ENCODE data around the gene PPP6R1. TPM values are rescaled to one million over a fixed set of nuclear protein-coding genes. Genes with fewer than 3 reads are reported as not detected.
A peak's percentile ranks its signal among the peaks of the same experiment; 100 is the strongest.

The PPP6R1 gene
- total and polyA plus RNA-seq, 7 experiments from 2014 or later: 39.3 to 223 (median 156) TPM

DNA sequence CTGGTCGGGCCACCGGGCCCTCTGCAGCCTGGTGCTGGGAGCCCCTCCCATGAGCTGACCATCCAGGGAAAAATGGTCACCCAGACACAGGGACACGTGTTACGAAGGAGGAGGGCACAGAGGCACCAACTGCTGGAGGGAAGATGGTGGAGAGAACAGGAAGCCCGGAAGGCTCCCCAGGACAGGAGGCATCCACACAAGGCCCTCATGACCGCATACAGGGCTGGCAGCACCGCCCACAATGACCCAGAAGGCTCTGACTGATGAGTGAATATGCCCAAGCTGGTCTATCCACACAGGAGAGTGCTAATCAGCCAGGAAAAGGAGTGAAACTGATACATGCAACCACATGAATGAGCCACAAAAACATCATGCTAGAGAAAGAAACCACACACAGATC lies 16.3 kb downstream of the PPP6R1 start:
- no peak for DNase-seq
- Mint-ChIP-seq H3K4me1 (peaks cover 0 to 8% (median 3%) of the 10 kb centered on the region in 7 donors), H3K9me3 (peaks cover 0 to 1% (median 0%) of the 10 kb centered on the region in 11 donors), H3K4me3 (no peak overlapping the region), H3K27ac (peak overlapping the region in 2 of 9 donors; percentile 21 to 80), H3K27me3 (no peaks in the 10 kb centered on the region), H3K36me3 (peaks cover 4 to 34% (median 9%) of the 10 kb centered on the region in 5 donors)
- Histone ChIP-seq H3K4me1 (ENCODE audit: control insufficient read depth in 2 of 2, insufficient read depth in 2 of 2, low read length in 2 of 2) (peaks cover 0 to 3% of the 10 kb centered on the region in 2 donors), H3K4me3 (ENCODE audit: low read length) (no peak overlapping the region), H3K9me3 (ENCODE audit: control insufficient read depth in 2 of 3, low read length in 3 of 3) (no peaks in the 10 kb centered on the region), H3K27me3 (ENCODE audit: control insufficient read depth in 2 of 2, insufficient read depth in 2 of 2, low read length in 2 of 2) (no peaks in the 10 kb centered on the region), H3K27ac (ENCODE audit: low read depth, low read length) (no peak overlapping the region), H3K36me3 (ENCODE audit: control insufficient read depth in 2 of 3, insufficient read depth in 3 of 3, low read length in 3 of 3) (peaks cover 27 to 98% (median 61%) of the 10 kb centered on the region in 3 experiments)
- intact Hi-C loops (cut with micrococcal nuclease): no loop called here
- POLR2A ChIA-PET: interaction anchor here (0.7 to 1.8 kb wide), 2 partner anchors 11 to 17 kb away, joined by 3 to 5 read pairs; no protein-coding TSS in a partner anchor
- CTCF ChIA-PET: no interaction called here
- no peak for ATAC-seq

DNA sequence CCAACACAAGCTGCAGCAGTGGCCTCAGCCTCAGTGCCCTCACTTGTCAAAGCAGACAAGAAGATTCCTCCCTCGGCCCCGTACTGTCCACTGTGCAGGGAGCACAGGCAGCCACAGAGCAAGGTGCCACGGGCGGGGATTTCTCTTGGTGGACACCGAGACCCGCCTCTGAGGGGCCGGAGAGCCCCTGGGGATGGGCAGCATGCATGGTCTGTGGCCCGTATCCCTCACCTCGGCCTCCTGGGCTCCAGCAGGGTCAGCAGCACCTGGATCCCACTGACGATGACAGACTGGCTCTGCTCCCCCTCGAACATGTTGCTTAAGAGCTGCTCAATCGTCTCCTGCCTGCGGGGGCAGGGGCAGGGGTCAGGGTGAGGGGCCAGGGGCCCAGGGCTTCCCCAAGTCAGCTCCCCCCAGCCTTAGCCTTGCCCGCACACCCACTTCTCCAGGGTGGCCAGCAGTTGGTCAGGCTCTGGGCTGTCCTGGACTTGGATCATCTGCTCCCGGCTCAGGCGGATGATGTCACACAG lies 16.8 kb downstream of the PPP6R1 start:
- Mint-ChIP-seq H3K4me3 (no peak overlapping the region), H3K4me1 (peaks cover 0 to 8% (median 3%) of the 10 kb centered on the region in 7 donors), H3K9me3 (peaks cover 0 to 1% (median 0%) of the 10 kb centered on the region in 11 donors), H3K36me3 (peaks cover 4 to 39% (median 14%) of the 10 kb centered on the region in 5 donors), H3K27ac (no peak overlapping the region), H3K27me3 (no peaks in the 10 kb centered on the region)
- CTCF ChIA-PET: no interaction called here
- intact Hi-C loops (cut with micrococcal nuclease): no loop called here
- no peaks in the 10 kb centered on the region for H3K27me3 ChIP-seq (ENCODE audit: control insufficient read depth in 2 of 2, insufficient read depth in 2 of 2, low read length in 2 of 2)
- no peak for DNase-seq
- H3K4me1 ChIP-seq (ENCODE audit: control insufficient read depth in 2 of 2, insufficient read depth in 2 of 2, low read length in 2 of 2): no peaks in the 10 kb centered on the region
- ATAC-seq: no peak
- H3K9me3 ChIP-seq (ENCODE audit: control insufficient read depth in 2 of 3, low read length in 3 of 3): no peaks in the 10 kb centered on the region
- H3K4me3 ChIP-seq (ENCODE audit: low read length): no peak overlapping the region
- no peak overlapping the region for H3K27ac ChIP-seq (ENCODE audit: low read depth, low read length)
- POLR2A ChIA-PET: interaction anchor here (1.8 kb wide), 1 partner anchor 18 kb away, joined by 5 read pairs; no protein-coding TSS in a partner anchor
- H3K36me3 ChIP-seq (ENCODE audit: control insufficient read depth in 2 of 3, insufficient read depth in 3 of 3, low read length in 3 of 3): peaks cover 32 to 99% (median 65%) of the 10 kb centered on the region in 3 experiments

DNA sequence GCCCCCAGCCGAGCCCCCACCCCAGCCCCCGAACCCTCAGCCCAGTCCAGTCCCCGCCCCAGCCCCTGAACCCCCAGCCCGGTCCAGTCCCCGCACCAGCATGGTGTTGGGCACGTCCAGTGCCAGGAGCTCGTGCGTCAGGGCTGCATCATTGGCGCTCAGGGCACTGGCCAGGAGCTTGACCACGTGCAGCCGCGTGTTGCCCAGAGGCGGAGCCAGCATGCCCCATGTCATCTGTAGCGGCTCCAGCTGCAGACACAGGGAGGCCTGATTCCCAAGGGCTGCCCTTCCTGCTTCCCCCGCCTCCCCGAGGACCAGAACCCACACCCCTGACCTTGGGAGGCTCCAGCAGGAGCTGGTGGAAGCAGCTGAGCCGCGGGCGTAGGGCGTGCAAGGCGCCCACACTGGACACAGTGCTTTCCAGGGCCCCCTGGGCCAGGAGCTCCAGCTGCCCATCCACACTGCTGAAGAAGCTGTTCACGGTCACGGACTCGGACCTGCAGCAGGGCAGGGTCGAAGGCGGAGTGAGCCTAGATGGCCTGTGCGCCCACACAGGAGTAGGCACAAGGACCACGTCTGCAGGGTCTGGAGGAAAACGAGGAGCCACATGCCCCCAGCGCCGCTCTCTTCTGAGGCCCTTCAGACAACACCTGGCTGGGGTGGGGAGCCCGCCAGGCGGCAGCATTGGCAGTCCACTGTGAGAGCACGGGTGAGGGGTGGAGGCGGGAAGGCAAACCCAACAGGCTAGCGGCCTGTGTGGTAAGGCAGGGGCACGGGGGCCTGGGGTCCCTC lies 17.5 kb downstream of the PPP6R1 start:
- Histone ChIP-seq H3K4me1 (ENCODE audit: control insufficient read depth in 2 of 2, insufficient read depth in 2 of 2, low read length in 2 of 2) (no peaks in the 10 kb centered on the region), H3K27me3 (ENCODE audit: control insufficient read depth in 2 of 2, insufficient read depth in 2 of 2, low read length in 2 of 2) (no peaks in the 10 kb centered on the region), H3K9me3 (ENCODE audit: control insufficient read depth in 2 of 3, low read length in 3 of 3) (no peaks in the 10 kb centered on the region), H3K36me3 (ENCODE audit: control insufficient read depth in 2 of 3, insufficient read depth in 3 of 3, low read length in 3 of 3) (peaks cover 36 to 99% (median 66%) of the 10 kb centered on the region in 3 experiments), H3K27ac (ENCODE audit: low read depth, low read length) (no peak overlapping the region), H3K4me3 (ENCODE audit: low read length) (no peak overlapping the region)
- POLR2A ChIA-PET: interaction anchor here (1.0 to 1.8 kb wide), 3 partner anchors 13 to 18 kb away, joined by 4 to 5 read pairs (median 4); no protein-coding TSS in a partner anchor
- CTCF ChIA-PET: no interaction called here
- intact Hi-C loops (cut with micrococcal nuclease): no loop called here
- H3K36me3 Mint-ChIP-seq: peaks cover 4 to 45% (median 16%) of the 10 kb centered on the region in 5 donors
- H3K4me1 Mint-ChIP-seq: peaks cover 0 to 8% (median 3%) of the 10 kb centered on the region in 7 donors
- ATAC-seq (no peak), DNase-seq (no peak)
- peaks cover 0 to 1% (median 0%) of the 10 kb centered on the region in 11 donors for H3K9me3 Mint-ChIP-seq
- no peaks in the 10 kb centered on the region for H3K27me3 Mint-ChIP-seq
- no peak overlapping the region for H3K4me3 Mint-ChIP-seq
- no peak overlapping the region for H3K27ac Mint-ChIP-seq

DNA sequence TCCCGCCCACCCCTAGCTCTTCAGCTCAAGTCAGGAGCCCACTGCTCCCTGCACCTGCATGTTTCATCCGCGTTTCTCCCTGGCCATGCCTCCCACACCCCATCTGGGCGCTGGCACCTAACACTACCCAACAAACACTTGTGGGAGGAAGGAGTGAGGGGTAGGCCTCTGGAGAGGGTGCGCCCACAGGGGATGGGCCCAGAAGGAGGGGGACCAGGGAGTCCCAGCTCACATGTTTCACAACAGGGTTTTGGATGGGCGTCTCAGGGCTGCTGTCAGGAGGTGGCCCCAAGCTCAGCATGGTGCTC lies 18.1 kb downstream of the PPP6R1 start:
- Mint-ChIP-seq H3K27me3 (no peaks in the 10 kb centered on the region), H3K9me3 (no peaks in the 10 kb centered on the region), H3K4me3 (no peak overlapping the region), H3K4me1 (peaks cover 0 to 8% (median 3%) of the 10 kb centered on the region in 7 donors), H3K27ac (no peak overlapping the region), H3K36me3 (peaks cover 4 to 51% (median 16%) of the 10 kb centered on the region in 5 donors)
- Histone ChIP-seq H3K9me3 (ENCODE audit: control insufficient read depth in 2 of 3, low read length in 3 of 3) (no peaks in the 10 kb centered on the region), H3K4me3 (ENCODE audit: low read length) (no peak overlapping the region), H3K27me3 (ENCODE audit: control insufficient read depth in 2 of 2, insufficient read depth in 2 of 2, low read length in 2 of 2) (no peaks in the 10 kb centered on the region), H3K27ac (ENCODE audit: low read depth, low read length) (no peak overlapping the region), H3K36me3 (ENCODE audit: control insufficient read depth in 2 of 3, insufficient read depth in 3 of 3, low read length in 3 of 3) (peaks cover 33 to 99% (median 67%) of the 10 kb centered on the region in 3 experiments), H3K4me1 (ENCODE audit: control insufficient read depth in 2 of 2, insufficient read depth in 2 of 2, low read length in 2 of 2) (no peaks in the 10 kb centered on the region)
- intact Hi-C loops (cut with micrococcal nuclease): no loop called here
- ChIA-PET POLR2A (interaction anchor here (1.0 to 1.8 kb wide), 3 partner anchors 14 to 19 kb away, joined by 4 to 5 read pairs (median 4); no protein-coding TSS in a partner anchor), CTCF (no interaction called here)
- no peak for DNase-seq
- no peak for ATAC-seq

DNA sequence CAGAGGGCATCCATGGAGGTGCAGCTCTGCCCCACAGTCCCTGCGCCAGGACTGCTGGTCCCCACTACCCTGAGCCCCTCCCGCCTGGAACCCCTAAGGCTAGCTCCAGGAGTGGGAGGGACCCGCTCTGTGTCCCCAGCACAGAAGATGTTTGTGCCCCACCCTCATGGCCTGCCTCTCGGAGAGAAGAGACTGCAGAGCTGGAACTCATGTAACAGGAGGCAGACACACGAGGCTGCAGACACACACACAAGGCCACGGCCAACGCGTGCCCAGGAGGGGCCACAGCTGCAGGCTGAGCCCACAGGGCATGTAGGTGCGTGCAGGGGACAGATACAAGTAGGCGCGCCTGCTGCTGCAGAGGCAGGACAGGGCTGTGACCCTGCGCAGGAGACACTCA lies 19.8 kb downstream of the PPP6R1 start:
- Mint-ChIP-seq H3K27ac (no peak overlapping the region), H3K9me3 (no peaks in the 10 kb centered on the region), H3K4me3 (no peak overlapping the region), H3K4me1 (peaks cover 0 to 10% (median 4%) of the 10 kb centered on the region in 7 donors), H3K36me3 (peaks cover 4 to 56% (median 28%) of the 10 kb centered on the region in 5 donors), H3K27me3 (no peaks in the 10 kb centered on the region)
- H3K27me3 ChIP-seq (ENCODE audit: control insufficient read depth in 2 of 2, insufficient read depth in 2 of 2, low read length in 2 of 2): no peaks in the 10 kb centered on the region
- H3K36me3 ChIP-seq (ENCODE audit: control insufficient read depth in 2 of 3, insufficient read depth in 3 of 3, low read length in 3 of 3): peaks cover 33 to 97% (median 60%) of the 10 kb centered on the region in 3 experiments
- CTCF ChIA-PET: no interaction called here
- POLR2A ChIA-PET: no interaction called here
- H3K9me3 ChIP-seq (ENCODE audit: control insufficient read depth in 2 of 3, low read length in 3 of 3): no peaks in the 10 kb centered on the region
- no peak for DNase-seq
- ATAC-seq: no peak
- H3K4me3 ChIP-seq (ENCODE audit: low read length): no peak overlapping the region
- intact Hi-C loops (cut with micrococcal nuclease): no loop called here
- H3K27ac ChIP-seq (ENCODE audit: low read depth, low read length): no peak overlapping the region
- no peaks in the 10 kb centered on the region for H3K4me1 ChIP-seq (ENCODE audit: control insufficient read depth in 2 of 2, insufficient read depth in 2 of 2, low read length in 2 of 2)

DNA sequence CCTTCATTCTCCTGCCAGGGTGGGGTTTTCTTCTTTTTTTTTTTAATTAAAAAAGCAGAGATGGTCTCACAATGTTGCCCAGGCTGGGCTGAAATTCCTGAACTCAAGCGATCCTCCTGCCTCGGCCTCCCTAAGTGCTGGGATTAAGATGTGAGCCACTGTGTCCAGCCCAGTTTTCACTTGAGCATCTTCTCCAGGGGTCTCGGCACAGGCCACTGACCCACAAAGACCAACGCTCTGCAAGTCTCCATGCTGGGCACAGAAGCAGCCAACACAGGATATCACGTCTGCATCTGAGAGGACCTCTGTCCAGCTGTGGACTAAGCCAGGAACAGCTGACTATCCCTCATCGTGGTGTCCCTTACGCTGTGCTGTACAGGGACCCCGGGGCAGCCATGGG lies 20.8 kb downstream of the PPP6R1 start:
- Histone ChIP-seq H3K4me1 (ENCODE audit: control insufficient read depth in 2 of 2, insufficient read depth in 2 of 2, low read length in 2 of 2) (no peaks in the 10 kb centered on the region), H3K27me3 (ENCODE audit: control insufficient read depth in 2 of 2, insufficient read depth in 2 of 2, low read length in 2 of 2) (no peaks in the 10 kb centered on the region), H3K9me3 (ENCODE audit: control insufficient read depth in 2 of 3, low read length in 3 of 3) (no peaks in the 10 kb centered on the region), H3K4me3 (ENCODE audit: low read length) (no peak overlapping the region), H3K36me3 (ENCODE audit: control insufficient read depth in 2 of 3, insufficient read depth in 3 of 3, low read length in 3 of 3) (peaks cover 41 to 97% (median 59%) of the 10 kb centered on the region in 3 experiments), H3K27ac (ENCODE audit: low read depth, low read length) (no peak overlapping the region)
- CTCF ChIA-PET: no interaction called here
- intact Hi-C loops (cut with micrococcal nuclease): no loop called here
- Mint-ChIP-seq H3K27me3 (no peaks in the 10 kb centered on the region), H3K9me3 (no peaks in the 10 kb centered on the region), H3K4me1 (peaks cover 0 to 9% (median 5%) of the 10 kb centered on the region in 7 donors), H3K36me3 (peaks cover 4 to 54% (median 31%) of the 10 kb centered on the region in 5 donors), H3K27ac (no peak overlapping the region), H3K4me3 (no peak overlapping the region)
- no peak for DNase-seq
- no peak for ATAC-seq
- POLR2A ChIA-PET: interaction anchor here (0.5 to 0.8 kb wide), 3 partner anchors 16 to 164 kb away, joined by 3 read pairs; no protein-coding TSS in a partner anchor

Measured in naive thymus-derived CD4-positive, alpha-beta T cell (primary cell).